ENCODE results near the gene OSBPL9. TPM values are rescaled to one million over a fixed set of nuclear protein-coding genes. Genes with fewer than 3 reads are reported as not detected.
"Not testable (repeated sequence)": the region's sequence is repeated elsewhere in the genome, so short reads cannot be mapped to it uniquely, and the experiment has no call there.

OSBPL9 gene
- total and polyA plus RNA-seq, 4 donors, result 42.8 to 121 (median 78.8) TPM

GRCh38 chr1:51644533-51645197, 27.8 kb downstream of the OSBPL9 start:
- intact Hi-C loops (cut with DNase I), result no loop called here
- 73 to 77% methylated on average over 10 of the region's 10 CpGs for WGBS, 2 donors
- H3K4me3 ChIP-seq (ENCODE audit: low read length in 2 of 2), result no peak overlapping the region
- no peaks in the 10 kb centered on the region for H3K27me3 ChIP-seq (ENCODE audit: control insufficient read depth in 1 of 2, insufficient read depth in 2 of 2, low read length in 1 of 2)
- peak overlapping the region; percentile 12 to 68 for H3K27ac ChIP-seq (ENCODE audit: low read depth in 1 of 2, low read length in 2 of 2)
- ATAC-seq (ENCODE audit: low FRiP score) (no peak), DNase-seq (peak in 1 of 2 donors; percentile 65)
- no peaks in the 10 kb centered on the region for H3K36me3 ChIP-seq (ENCODE audit: control insufficient read depth in 1 of 2, insufficient read depth in 2 of 2, low read length in 1 of 2)
- H3K4me1 ChIP-seq (ENCODE audit: control insufficient read depth in 1 of 2, insufficient read depth in 2 of 2, low read length in 2 of 2), result peaks cover 7 to 11% of the 10 kb centered on the region in 2 donors
- H3K9me3 ChIP-seq (ENCODE audit: control insufficient read depth, low read length), result no peaks in the 10 kb centered on the region

GRCh38 chr1:51646592-51646991, 29.7 kb downstream of the OSBPL9 start:
- DNase-seq, result not testable (repeated sequence)
- H3K4me1 ChIP-seq (ENCODE audit: control insufficient read depth in 1 of 2, insufficient read depth in 2 of 2, low read length in 2 of 2), result peaks cover 7 to 11% of the 10 kb centered on the region in 2 donors

GRCh38 chr1:51648180-51649109, 31.6 kb downstream of the OSBPL9 start:
- ATAC-seq (ENCODE audit: low FRiP score) (peak; percentile 74), DNase-seq (no peak)
- H3K27ac ChIP-seq (ENCODE audit: low read depth in 1 of 2, low read length in 2 of 2), result peak overlapping the region in 1 of 2 donors; percentile 84
- H3K9me3 ChIP-seq (ENCODE audit: control insufficient read depth, low read length), result no peaks in the 10 kb centered on the region
- peaks cover 5 to 6% of the 10 kb centered on the region in 2 donors for H3K4me1 ChIP-seq (ENCODE audit: control insufficient read depth in 1 of 2, insufficient read depth in 2 of 2, low read length in 2 of 2)
- intact Hi-C loops (cut with DNase I), result no loop called here
- H3K27me3 ChIP-seq (ENCODE audit: control insufficient read depth in 1 of 2, insufficient read depth in 2 of 2, low read length in 1 of 2), result no peaks in the 10 kb centered on the region
- 36 to 38% methylated on average over 6 of the region's 6 CpGs for WGBS, 2 donors
- no peak overlapping the region for H3K4me3 ChIP-seq (ENCODE audit: low read length in 2 of 2)
- peaks cover 2 to 3% of the 10 kb centered on the region in 2 donors for H3K36me3 ChIP-seq (ENCODE audit: control insufficient read depth in 1 of 2, insufficient read depth in 2 of 2, low read length in 1 of 2)

More at GRCh38 chr1:51646592-51646991, 29.7 kb downstream of the OSBPL9 start:
- WGBS, 2 donors, result 94 to 97% methylated on average over 3 of the region's 3 CpGs
- ATAC-seq (ENCODE audit: low FRiP score); intact Hi-C loops (cut with DNase I); H3K27me3 ChIP-seq (ENCODE audit: control insufficient read depth in 1 of 2, insufficient read depth in 2 of 2, low read length in 1 of 2); H3K9me3 ChIP-seq (ENCODE audit: control insufficient read depth, low read length); H3K4me3 ChIP-seq (ENCODE audit: low read length in 2 of 2); H3K36me3 ChIP-seq (ENCODE audit: control insufficient read depth in 1 of 2, insufficient read depth in 2 of 2, low read length in 1 of 2); H3K27ac ChIP-seq (ENCODE audit: low read depth in 1 of 2, low read length in 2 of 2): not testable (repeated sequence)

- H3K27me3 ChIP-seq (ENCODE audit: control insufficient read depth in 1 of 2, insufficient read depth in 2 of 2, low read length in 1 of 2), result no peaks in the 10 kb centered on the region
- DNase-seq, result no peak
- H3K36me3 ChIP-seq (ENCODE audit: control insufficient read depth in 1 of 2, insufficient read depth in 2 of 2, low read length in 1 of 2), result peaks cover 2 to 3% of the 10 kb centered on the region in 2 donors
- peaks cover 3% of the 10 kb centered on the region in 2 donors for H3K4me1 ChIP-seq (ENCODE audit: control insufficient read depth in 1 of 2, insufficient read depth in 2 of 2, low read length in 2 of 2)
- ATAC-seq (ENCODE audit: low FRiP score), result no peak
- no peak overlapping the region for H3K27ac ChIP-seq (ENCODE audit: low read depth in 1 of 2, low read length in 2 of 2)
- H3K4me3 ChIP-seq (ENCODE audit: low read length in 2 of 2), result no peak overlapping the region
- H3K9me3 ChIP-seq (ENCODE audit: control insufficient read depth, low read length), result no peaks in the 10 kb centered on the region
- intact Hi-C loops (cut with DNase I), result no loop called here
- 79 to 84% methylated on average over 4 of the region's 4 CpGs for WGBS, 2 donors
These were observed 32.8 kb downstream of the OSBPL9 start for GRCh38 chr1:51649593-51650091.

GRCh38 chr1:51650198-51650597, 33.3 kb downstream of the OSBPL9 start:
- Histone ChIP-seq H3K27ac (ENCODE audit: low read depth in 1 of 2, low read length in 2 of 2) (no peak overlapping the region), H3K4me1 (ENCODE audit: control insufficient read depth in 1 of 2, insufficient read depth in 2 of 2, low read length in 2 of 2) (peaks cover 3% of the 10 kb centered on the region in 2 donors), H3K4me3 (ENCODE audit: low read length in 2 of 2) (no peak overlapping the region), H3K36me3 (ENCODE audit: control insufficient read depth in 1 of 2, insufficient read depth in 2 of 2, low read length in 1 of 2) (peaks cover 2 to 3% of the 10 kb centered on the region in 2 donors), H3K9me3 (ENCODE audit: control insufficient read depth, low read length) (no peaks in the 10 kb centered on the region), H3K27me3 (ENCODE audit: control insufficient read depth in 1 of 2, insufficient read depth in 2 of 2, low read length in 1 of 2) (no peaks in the 10 kb centered on the region)
- 79 to 83% methylated on average over 1 of the region's 1 CpG for WGBS, 2 donors
- ATAC-seq (ENCODE audit: low FRiP score), result no peak
- no peak for DNase-seq
- intact Hi-C loops (cut with DNase I), result no loop called here

- ATAC-seq (ENCODE audit: low FRiP score), result no peak
- no peak overlapping the region for H3K4me3 ChIP-seq (ENCODE audit: low read length in 2 of 2)
- peaks cover 2 to 3% of the 10 kb centered on the region in 2 donors for H3K36me3 ChIP-seq (ENCODE audit: control insufficient read depth in 1 of 2, insufficient read depth in 2 of 2, low read length in 1 of 2)
- intact Hi-C loops (cut with DNase I), result no loop called here
- H3K27ac ChIP-seq (ENCODE audit: low read depth in 1 of 2, low read length in 2 of 2), result no peak overlapping the region
- H3K4me1 ChIP-seq (ENCODE audit: control insufficient read depth in 1 of 2, insufficient read depth in 2 of 2, low read length in 2 of 2), result peaks cover 3 to 6% of the 10 kb centered on the region in 2 donors
- H3K9me3 ChIP-seq (ENCODE audit: control insufficient read depth, low read length), result no peaks in the 10 kb centered on the region
- WGBS, 2 donors, result 88 to 92% methylated on average over 3 of the region's 3 CpGs
- no peaks in the 10 kb centered on the region for H3K27me3 ChIP-seq (ENCODE audit: control insufficient read depth in 1 of 2, insufficient read depth in 2 of 2, low read length in 1 of 2)
- no peak for DNase-seq
These were observed 34.7 kb downstream of the OSBPL9 start for GRCh38 chr1:51651552-51651942.

- no peak overlapping the region for H3K4me3 ChIP-seq (ENCODE audit: low read length in 2 of 2)
- H3K27ac ChIP-seq (ENCODE audit: low read depth in 1 of 2, low read length in 2 of 2), result no peak overlapping the region
- peaks cover 2 to 3% of the 10 kb centered on the region in 2 donors for H3K36me3 ChIP-seq (ENCODE audit: control insufficient read depth in 1 of 2, insufficient read depth in 2 of 2, low read length in 1 of 2)
- ATAC-seq (ENCODE audit: low FRiP score), result no peak
- no peaks in the 10 kb centered on the region for H3K27me3 ChIP-seq (ENCODE audit: control insufficient read depth in 1 of 2, insufficient read depth in 2 of 2, low read length in 1 of 2)
- H3K9me3 ChIP-seq (ENCODE audit: control insufficient read depth, low read length), result no peaks in the 10 kb centered on the region
- peaks cover 3 to 12% of the 10 kb centered on the region in 2 donors for H3K4me1 ChIP-seq (ENCODE audit: control insufficient read depth in 1 of 2, insufficient read depth in 2 of 2, low read length in 2 of 2)
- intact Hi-C loops (cut with DNase I), result no loop called here
- no peak for DNase-seq
These were observed 35.7 kb downstream of the OSBPL9 start for GRCh38 chr1:51652599-51652998.

GRCh38 chr1:51653127-51653526, 36.2 kb downstream of the OSBPL9 start:
- intact Hi-C loops (cut with DNase I), result no loop called here
- Histone ChIP-seq H3K4me1 (ENCODE audit: control insufficient read depth in 1 of 2, insufficient read depth in 2 of 2, low read length in 2 of 2) (peaks cover 3 to 12% of the 10 kb centered on the region in 2 donors), H3K27me3 (ENCODE audit: control insufficient read depth in 1 of 2, insufficient read depth in 2 of 2, low read length in 1 of 2) (no peaks in the 10 kb centered on the region), H3K9me3 (ENCODE audit: control insufficient read depth, low read length) (no peaks in the 10 kb centered on the region), H3K27ac (ENCODE audit: low read depth in 1 of 2, low read length in 2 of 2) (no peak overlapping the region), H3K4me3 (ENCODE audit: low read length in 2 of 2) (no peak overlapping the region), H3K36me3 (ENCODE audit: control insufficient read depth in 1 of 2, insufficient read depth in 2 of 2, low read length in 1 of 2) (peaks cover 2 to 3% of the 10 kb centered on the region in 2 donors)
- DNase-seq, result no peak
- ATAC-seq (ENCODE audit: low FRiP score), result no peak
